ENCODE measurements around the gene VPS37C. TPM values are rescaled to one million over a fixed set of nuclear protein-coding genes. Genes with fewer than 3 reads are reported as not detected.
A peak's percentile ranks its signal among the peaks of the same experiment; 100 is the strongest.

VPS37C gene
- total and polyA plus RNA-seq, 9 of the 15 experiments (the other 6 are each of a cell fraction or from before 2014, with no cell fraction given): 0.62 to 29.8 (median 11.5) TPM

DNA sequence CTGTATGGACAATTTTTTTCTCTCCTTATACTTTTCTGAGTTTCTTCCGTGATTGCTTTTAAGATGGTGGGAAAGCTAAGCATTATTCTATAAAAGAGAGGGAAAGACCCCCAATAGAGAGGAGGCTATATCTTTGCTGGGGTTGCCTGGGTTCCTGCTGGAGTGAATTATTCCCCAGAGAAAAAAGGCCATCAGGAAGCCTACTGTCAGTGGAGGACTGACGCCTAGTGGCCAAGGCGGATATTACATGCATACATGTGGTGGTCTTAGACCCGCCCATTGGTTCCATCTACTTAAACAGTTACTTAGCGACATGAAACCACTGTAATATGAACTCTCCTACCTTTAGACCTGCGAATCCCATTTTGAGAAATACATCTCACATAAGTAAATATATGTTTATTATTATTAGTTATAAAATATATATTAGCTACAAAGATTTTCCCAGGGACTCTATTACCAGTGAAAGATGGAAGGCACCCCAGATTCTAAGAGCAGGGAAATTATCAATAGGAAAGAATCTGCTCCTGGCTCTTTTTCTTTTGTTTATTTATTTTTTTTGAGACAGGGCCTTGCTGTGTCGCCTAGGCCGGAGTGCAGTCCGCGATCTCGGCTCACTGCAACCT lies 26.4 kb upstream of the VPS37C start:
- ATAC-seq: peak; percentile 96
- H3K79me2 ChIP-seq (ENCODE audit: control insufficient read depth, insufficient read depth, low read length): no peaks in the 10 kb centered on the region
- DNase-seq (ENCODE audit: extremely low read depth in 1 of 4, low spot score in 3 of 4): peak; percentile 73 to 86 (median 80)
- in situ Hi-C loops (cut with MboI) (no loop called here), intact Hi-C loops (cut with micrococcal nuclease) (loop anchor here (1.0 to 5.0 kb wide), 4 partner anchors 58 to 412 kb away; no protein-coding TSS in a partner anchor)
- WGBS (ENCODE audit: insufficient coverage, low coverage, missing lambda C conversion rate): 43% methylated on average over 11 of the region's 11 CpGs
- no peaks in the 10 kb centered on the region; a peak in 1 of 5 replicates for H3K4me1 ChIP-seq (replicated peaks in 1 of 2; ENCODE audit: control insufficient read depth in 2 of 2, insufficient read depth in 2 of 2, low read length in 2 of 2)
- no peaks in the 10 kb centered on the region for H3K9me3 ChIP-seq (replicated peaks; ENCODE audit: control insufficient read depth, insufficient read depth, low read depth, low read length)
- H3K9ac ChIP-seq (ENCODE audit: insufficient read depth in 1 of 2, low read depth in 2 of 2, low read length in 2 of 2): no peak overlapping the region
- H3K9me1 ChIP-seq (ENCODE audit: control insufficient read depth, insufficient read depth, low read length): no peaks in the 10 kb centered on the region
- CTCF ChIA-PET (ENCODE audit: low intra/inter-chr PET ratio): interaction anchor here (0.7 to 1.9 kb wide), 5 partner anchors 58 to 412 kb away, joined by 5 to 19 read pairs (median 5); no protein-coding TSS in a partner anchor
- H3K27ac ChIP-seq (ENCODE audit: extremely low read depth, low read depth, low read length): no peak overlapping the region
- no peak overlapping the region for H3K4me2 ChIP-seq (ENCODE audit: insufficient read depth, low read length)
- POLR2A ChIA-PET: interaction anchor here (0.6 kb wide), 1 partner anchor 222 kb away, joined by 3 read pairs; no protein-coding TSS in a partner anchor
- no peaks in the 10 kb centered on the region for H4K20me1 ChIP-seq (replicated peaks; ENCODE audit: control insufficient read depth, insufficient read depth, low read length)
- no peaks in the 10 kb centered on the region for H3K36me3 ChIP-seq (ENCODE audit: control insufficient read depth, insufficient read depth, low read length)
- peaks cover 7 to 9% of the 10 kb centered on the region in 2 experiments; a peak in 3 of 5 replicates for H3K27me3 ChIP-seq (ENCODE audit: control insufficient read depth in 2 of 2, insufficient read depth in 2 of 2, low read length in 2 of 2)
- no peak overlapping the region for H3K4me3 ChIP-seq
- FAIRE-seq: peak; percentile 85
- no peak overlapping the region for H2AFZ ChIP-seq (ENCODE audit: low read depth, low read length)
- BruUV-seq (replicated peaks): no TSS peak
- no peak for TF ChIP-seq ZC3H8 (IDR thresholded peaks at IDR 0.05)
- TF ChIP-seq NFYB (IDR thresholded peaks at IDR 0.05; ENCODE audit: extremely low read depth, insufficient read length): no peak
- TF ChIP-seq CLOCK (CRISPR knock-in tag; IDR thresholded peaks at IDR 0.05; ENCODE audit: borderline replicate concordance): no peak
- TF ChIP-seq ZNF79 (CRISPR knock-in tag; IDR thresholded peaks at IDR 0.05; ENCODE audit: low read depth): no peak
- no peak for TF ChIP-seq MIER1 (IDR thresholded peaks at IDR 0.05; ENCODE audit: low read depth)
- no peak for TF ChIP-seq ZFP30 (CRISPR knock-in tag; IDR thresholded peaks at IDR 0.05; ENCODE audit: borderline replicate concordance)
- TF ChIP-seq KLF10 (CRISPR knock-in tag; IDR thresholded peaks at IDR 0.05): no peak
- TF ChIP-seq, protein P1, sequence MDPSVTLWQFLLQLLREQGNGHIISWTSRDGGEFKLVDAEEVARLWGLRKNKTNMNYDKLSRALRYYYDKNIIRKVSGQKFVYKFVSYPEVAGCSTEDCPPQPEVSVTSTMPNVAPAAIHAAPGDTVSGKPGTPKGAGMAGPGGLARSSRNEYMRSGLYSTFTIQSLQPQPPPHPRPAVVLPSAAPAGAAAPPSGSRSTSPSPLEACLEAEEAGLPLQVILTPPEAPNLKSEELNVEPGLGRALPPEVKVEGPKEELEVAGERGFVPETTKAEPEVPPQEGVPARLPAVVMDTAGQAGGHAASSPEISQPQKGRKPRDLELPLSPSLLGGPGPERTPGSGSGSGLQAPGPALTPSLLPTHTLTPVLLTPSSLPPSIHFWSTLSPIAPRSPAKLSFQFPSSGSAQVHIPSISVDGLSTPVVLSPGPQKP (CRISPR knock-in tag; IDR thresholded peaks at IDR 0.05): no peak
- TF ChIP-seq MEF2A (IDR thresholded peaks at IDR 0.05; ENCODE audit: control insufficient read depth, low read depth, low read length): no peak
- TF ChIP-seq, protein P2, sequence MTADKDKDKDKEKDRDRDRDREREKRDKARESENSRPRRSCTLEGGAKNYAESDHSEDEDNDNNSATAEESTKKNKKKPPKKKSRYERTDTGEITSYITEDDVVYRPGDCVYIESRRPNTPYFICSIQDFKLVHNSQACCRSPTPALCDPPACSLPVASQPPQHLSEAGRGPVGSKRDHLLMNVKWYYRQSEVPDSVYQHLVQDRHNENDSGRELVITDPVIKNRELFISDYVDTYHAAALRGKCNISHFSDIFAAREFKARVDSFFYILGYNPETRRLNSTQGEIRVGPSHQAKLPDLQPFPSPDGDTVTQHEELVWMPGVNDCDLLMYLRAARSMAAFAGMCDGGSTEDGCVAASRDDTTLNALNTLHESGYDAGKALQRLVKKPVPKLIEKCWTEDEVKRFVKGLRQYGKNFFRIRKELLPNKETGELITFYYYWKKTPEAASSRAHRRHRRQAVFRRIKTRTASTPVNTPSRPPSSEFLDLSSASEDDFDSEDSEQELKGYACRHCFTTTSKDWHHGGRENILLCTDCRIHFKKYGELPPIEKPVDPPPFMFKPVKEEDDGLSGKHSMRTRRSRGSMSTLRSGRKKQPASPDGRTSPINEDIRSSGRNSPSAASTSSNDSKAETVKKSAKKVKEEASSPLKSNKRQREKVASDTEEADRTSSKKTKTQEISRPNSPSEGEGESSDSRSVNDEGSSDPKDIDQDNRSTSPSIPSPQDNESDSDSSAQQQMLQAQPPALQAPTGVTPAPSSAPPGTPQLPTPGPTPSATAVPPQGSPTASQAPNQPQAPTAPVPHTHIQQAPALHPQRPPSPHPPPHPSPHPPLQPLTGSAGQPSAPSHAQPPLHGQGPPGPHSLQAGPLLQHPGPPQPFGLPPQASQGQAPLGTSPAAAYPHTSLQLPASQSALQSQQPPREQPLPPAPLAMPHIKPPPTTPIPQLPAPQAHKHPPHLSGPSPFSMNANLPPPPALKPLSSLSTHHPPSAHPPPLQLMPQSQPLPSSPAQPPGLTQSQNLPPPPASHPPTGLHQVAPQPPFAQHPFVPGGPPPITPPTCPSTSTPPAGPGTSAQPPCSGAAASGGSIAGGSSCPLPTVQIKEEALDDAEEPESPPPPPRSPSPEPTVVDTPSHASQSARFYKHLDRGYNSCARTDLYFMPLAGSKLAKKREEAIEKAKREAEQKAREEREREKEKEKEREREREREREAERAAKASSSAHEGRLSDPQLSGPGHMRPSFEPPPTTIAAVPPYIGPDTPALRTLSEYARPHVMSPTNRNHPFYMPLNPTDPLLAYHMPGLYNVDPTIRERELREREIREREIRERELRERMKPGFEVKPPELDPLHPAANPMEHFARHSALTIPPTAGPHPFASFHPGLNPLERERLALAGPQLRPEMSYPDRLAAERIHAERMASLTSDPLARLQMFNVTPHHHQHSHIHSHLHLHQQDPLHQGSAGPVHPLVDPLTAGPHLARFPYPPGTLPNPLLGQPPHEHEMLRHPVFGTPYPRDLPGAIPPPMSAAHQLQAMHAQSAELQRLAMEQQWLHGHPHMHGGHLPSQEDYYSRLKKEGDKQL (CRISPR knock-in tag; IDR thresholded peaks at IDR 0.05; ENCODE audit: borderline replicate concordance): no peak
- TF ChIP-seq EP400 (IDR thresholded peaks at IDR 0.05): no peak
- TF ChIP-seq NR2C2 (CRISPR knock-in tag; IDR thresholded peaks at IDR 0.05): no peak
- no peak for TF ChIP-seq NR2C2 (tag; IDR thresholded peaks at IDR 0.05)
